GM20000 (cell line): ENCODE measurements around the gene WDR91.

Experiments used
- DNase-seq: peaks from one replicate; pipeline ENCODE4 v3.0.0; 2012; ENCODE audit warnings: low spot score
- CTCF ChIP-seq: IDR thresholded peaks from 2 replicates; pipeline ENCODE4 v1.5.1; 2012; ENCODE audit warnings: mild to moderate bottlenecking, control low read depth; ENCODE audit errors: extremely low read depth, missing control alignments

Gene WDR91

DNA sequence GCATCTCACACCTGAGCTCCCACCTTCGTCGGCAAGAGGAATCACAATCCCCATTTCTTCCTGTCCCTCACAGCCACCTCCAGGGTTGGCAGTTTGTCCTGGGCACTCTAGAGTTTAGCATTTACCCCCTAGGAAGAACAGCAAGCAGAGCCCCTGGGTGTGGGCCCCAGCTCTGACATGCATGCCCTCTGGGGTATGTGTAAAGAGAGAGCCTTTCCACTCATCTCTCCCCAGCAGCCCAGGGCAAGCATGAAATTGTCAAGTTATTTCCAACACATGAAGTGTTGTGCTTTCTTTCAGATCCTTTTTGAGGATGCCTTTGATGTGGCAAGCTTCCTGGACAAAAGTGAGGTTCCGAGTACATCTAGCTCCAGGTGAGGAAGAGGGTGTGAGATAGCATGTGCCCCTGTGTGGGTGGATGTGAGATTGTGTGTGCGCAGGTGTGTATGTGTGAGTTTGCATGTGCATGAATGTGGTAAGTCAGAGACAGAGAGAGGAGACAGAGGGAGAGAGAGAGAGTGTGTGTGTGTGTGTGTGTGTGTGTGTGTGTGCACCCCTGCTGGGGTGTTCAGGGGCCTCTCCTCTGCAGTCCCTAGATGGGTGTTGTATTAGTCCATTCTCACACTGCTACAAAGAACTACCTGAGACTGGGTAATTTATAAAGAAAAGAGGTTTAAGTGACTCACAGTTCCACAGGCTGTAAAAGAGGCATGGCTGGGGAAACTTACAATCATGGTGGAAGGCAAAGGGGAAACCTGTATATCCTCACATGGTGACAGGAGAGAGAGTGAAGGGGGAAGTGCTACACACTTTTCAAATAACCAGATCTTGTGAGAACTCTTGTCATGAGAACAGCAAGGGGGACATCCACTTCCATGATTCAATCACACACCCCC lies 40.4 kb upstream of the WDR91 start:
- TF ChIP-seq CTCF: no peak
- peak; percentile 43 for DNase-seq

DNA sequence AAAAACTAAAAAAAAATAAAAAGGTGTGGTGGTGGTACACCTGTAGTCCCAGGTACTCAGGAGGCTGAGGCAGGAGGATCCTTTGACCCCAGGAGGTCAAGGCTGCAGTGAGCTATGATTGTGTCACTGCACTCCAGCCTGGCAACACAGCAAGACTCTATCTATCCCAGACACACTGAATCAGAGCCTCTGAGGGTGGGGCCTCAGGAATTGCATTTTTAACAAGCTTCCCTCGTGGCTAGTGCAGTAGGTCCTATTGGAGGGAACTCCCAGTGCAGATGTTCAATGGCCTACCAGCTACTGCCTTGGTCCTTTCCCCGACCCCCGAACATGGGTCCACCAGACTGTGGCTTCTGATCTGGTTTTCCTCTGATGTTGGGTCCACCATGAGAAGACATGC lies 37.2 kb upstream of the WDR91 start:
- TF ChIP-seq CTCF: no peak
- DNase-seq: no peak

DNA sequence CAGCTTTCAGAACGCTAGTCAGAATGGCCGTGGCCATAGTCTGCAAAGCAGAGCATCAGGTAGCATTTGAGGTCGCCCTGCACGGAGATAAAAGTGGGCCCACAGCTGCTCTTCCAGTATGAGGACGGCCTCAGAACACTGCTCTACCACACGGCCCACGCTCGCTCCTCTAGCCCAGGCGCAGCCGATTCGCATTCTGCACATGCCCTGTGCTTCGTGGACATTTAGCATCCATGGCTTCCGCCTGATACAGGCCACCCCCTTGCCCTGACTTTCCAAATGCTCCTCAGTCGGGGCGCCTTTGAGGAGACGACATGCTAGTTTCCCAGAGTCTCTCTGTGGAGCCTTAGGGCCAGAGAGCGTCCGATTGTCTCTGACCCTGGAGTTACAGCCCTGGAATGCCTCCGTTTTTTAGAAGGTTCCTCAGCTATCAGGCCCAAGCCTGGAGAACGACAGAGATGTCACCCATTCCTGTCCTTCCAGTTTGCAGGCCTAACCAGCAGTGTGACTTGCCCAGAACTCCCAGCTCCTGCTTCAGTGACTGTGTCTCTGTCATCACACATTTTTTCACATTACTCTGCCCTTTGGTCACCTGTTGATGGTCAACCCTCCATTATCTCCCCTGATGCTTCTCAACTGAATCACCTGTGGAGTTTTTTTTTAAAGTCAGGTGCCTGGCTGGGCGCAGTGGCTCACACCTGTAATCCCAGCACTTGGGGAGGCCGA lies 36.6 kb upstream of the WDR91 start:
- TF ChIP-seq CTCF: no peak
- DNase-seq: no peak

DNA sequence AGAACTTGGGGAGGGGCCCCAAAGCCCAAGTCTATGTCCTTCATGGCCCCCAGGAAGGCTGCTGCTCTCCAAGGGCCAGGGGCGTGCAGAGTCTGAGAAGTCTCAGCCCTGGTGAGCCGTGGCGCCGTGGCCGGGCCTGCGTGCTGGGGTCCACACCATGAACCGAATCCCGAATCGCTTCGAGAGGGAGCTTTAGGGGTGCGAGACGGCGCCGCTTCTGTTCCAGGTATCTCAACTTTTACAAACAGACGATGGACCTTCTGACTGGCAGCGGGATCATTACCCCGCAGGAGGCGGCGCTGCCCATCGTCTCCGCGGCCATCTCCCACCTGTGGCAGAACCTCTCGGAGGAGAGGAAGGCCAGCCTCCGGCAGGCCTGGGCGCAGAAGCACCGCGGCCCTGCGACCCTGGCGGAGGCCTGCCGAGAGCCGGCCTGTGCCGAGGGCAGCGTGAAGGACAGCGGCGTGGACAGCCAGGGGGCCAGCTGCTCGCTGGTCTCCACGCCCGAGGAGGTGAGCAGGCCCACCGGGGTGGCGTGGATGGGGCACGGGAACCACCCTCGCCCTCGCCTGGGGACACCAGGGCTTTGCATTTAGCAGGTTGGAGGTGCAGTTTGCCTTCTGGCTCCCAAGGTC lies 35.0 kb upstream of the WDR91 start:
- TF ChIP-seq CTCF: no peak
- DNase-seq: no peak

DNA sequence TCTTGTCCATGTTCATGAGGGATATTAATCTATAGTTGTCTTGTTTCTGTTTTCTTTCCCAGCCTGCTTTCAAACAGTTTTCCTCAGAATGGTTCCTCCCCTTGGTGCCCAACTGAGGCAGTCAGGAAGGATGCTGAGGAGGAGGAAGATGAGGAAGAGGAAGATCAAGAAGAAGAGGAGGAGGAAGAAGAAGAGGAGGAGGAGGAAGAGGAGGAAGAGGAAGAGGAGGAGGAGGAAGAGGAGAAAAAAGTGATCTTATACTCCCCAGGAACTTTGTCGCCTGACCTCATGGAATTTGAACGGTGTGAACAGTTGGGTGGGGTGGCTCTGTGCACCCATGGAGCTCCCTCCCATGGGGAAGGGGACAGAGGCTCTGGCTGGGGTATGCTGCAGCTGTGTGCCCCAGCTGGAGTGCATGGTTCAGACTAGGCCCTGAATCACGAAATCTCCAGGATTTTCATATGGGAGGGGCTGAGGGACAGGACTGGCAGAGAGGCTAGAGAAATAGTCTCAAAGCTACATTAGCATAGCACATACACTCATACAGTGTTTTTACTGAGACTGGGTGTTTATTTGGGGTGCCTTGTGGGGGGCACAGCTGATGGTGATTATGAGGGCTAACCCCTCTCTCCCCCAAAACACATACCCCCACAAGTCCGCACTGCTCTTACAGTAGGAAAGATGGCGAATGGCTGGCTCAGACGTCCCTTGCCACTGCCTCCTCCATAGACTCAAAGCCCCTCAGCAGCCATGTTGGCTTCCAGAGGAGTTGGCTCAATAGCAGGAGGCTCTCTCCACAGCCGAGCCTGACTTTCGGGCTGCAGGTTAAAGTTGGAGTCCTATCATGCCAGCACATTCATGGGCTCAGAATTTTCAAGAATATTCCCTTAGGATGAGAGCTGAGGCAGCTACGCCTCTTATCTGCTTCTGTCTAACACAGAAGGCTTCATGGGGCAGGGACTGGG lies 34.2 kb upstream of the WDR91 start:
- DNase-seq: no peak
- TF ChIP-seq CTCF: no peak

DNA sequence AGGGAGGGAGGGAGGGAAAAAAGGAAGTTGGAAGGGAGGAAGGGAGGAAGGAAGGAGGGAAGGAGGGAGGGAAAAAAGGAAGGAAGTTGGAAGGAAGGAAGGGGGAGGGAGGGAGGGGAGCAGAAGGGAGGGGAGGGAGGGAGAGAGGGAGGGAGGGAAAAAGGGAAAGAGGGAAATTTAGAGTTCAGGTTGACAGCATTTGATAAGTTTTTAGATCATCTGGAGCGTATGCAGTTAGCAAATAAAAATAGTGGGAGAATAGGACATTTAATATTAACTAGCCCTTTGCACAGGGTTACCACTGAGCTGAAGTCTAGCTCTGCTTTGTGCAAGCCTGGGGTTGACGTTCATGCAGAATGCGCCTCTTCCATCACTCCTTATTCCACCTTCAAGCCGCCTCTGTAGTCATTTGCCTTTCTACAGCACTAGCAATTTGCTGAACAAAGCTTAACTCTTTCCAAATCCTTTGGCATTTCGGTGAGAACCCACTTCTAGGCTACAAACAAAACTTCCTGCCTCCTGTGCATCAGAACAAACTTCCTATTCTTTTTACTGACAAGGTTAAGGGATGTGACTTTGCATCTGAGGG lies 30.9 kb upstream of the WDR91 start:
- no peak for TF ChIP-seq CTCF
- no peak for DNase-seq
